Endothelial cell of umbilical vein (primary cell): ENCODE data around the gene MICALL2.

Source experiments
- POLR2AphosphoS5 ChIP-seq: IDR thresholded peaks from 2 replicates; pipeline ENCODE4 v1.6.1; 2012; ENCODE audit warnings: low read depth, mild to moderate bottlenecking, control low read depth, low read length, moderate library complexity; ENCODE audit not compliant: insufficient read depth
- TF ChIP-seq, protein P1 (sequence below), 2 donors: IDR thresholded peaks; 1 replicate in 1 of 2; 2 replicates in 1 of 2; pipeline ENCODE4 v1.5.1; 2011; ENCODE audit warnings: low read length in 2 of 2, mild to moderate bottlenecking in 2 of 2, moderate library complexity in 2 of 2, control low read depth in 1 of 2, inconsistent platforms in 1 of 2, low read depth in 1 of 2; ENCODE audit not compliant: insufficient read depth in 1 of 2; ENCODE audit errors: extremely low read depth in 1 of 2

- TF ChIP-seq, protein P1, sequence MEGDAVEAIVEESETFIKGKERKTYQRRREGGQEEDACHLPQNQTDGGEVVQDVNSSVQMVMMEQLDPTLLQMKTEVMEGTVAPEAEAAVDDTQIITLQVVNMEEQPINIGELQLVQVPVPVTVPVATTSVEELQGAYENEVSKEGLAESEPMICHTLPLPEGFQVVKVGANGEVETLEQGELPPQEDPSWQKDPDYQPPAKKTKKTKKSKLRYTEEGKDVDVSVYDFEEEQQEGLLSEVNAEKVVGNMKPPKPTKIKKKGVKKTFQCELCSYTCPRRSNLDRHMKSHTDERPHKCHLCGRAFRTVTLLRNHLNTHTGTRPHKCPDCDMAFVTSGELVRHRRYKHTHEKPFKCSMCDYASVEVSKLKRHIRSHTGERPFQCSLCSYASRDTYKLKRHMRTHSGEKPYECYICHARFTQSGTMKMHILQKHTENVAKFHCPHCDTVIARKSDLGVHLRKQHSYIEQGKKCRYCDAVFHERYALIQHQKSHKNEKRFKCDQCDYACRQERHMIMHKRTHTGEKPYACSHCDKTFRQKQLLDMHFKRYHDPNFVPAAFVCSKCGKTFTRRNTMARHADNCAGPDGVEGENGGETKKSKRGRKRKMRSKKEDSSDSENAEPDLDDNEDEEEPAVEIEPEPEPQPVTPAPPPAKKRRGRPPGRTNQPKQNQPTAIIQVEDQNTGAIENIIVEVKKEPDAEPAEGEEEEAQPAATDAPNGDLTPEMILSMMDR (IDR thresholded peaks at IDR 0.05; ENCODE audit: extremely low read depth in 1 of 2, insufficient read depth in 1 of 2, low read depth in 1 of 2, low read length in 2 of 2): no peak
- no peak for TF ChIP-seq POLR2AphosphoS5
These were observed 38.1 kb upstream of the MICALL2 start for GRCh38 chr7:1497293-1497927.
